Tibial nerve (tissue), 3 donors: Measurements from ENCODE around the gene TNRC6C.

Experiments
- CTCF ChIP-seq, 5 experiments: fragments of 200-600 bp in 3 of 5; fragments of 450-650 bp in 2 of 5; sonication (generic) in 3 of 5; IDR thresholded peaks; one replicate each; pipeline ENCODE4 v1.5.1; 2016 to 2019; ENCODE audit warnings: antibody characterized with exemption in 5 of 5, mild to moderate bottlenecking in 3 of 5, moderate library complexity in 2 of 5
- POLR2A ChIP-seq, 2 donors: fragments of 450-650 bp; IDR thresholded peaks; one replicate each; pipeline ENCODE4 v1.6.1; 2017; ENCODE audit warnings: antibody characterized with exemption in 2 of 2, mild to moderate bottlenecking in 2 of 2, moderate library complexity in 2 of 2

GRCh38 chr17:78105551-78105950 lies 147.0 kb downstream of the TNRC6C start:
- TF ChIP-seq POLR2A (IDR thresholded peaks at IDR 0.05) (no peak), CTCF (IDR thresholded peaks at IDR 0.05) (no peak)
